ENCODE data around the gene SLC7A5.
"Not testable (repeated sequence)": the region's sequence is repeated elsewhere in the genome, so short reads cannot be mapped to it uniquely, and the experiment has no call there.

SLC7A5 gene

GRCh38 chr16:87818533-87819161 is 50.7 kb downstream of the SLC7A5 start:
- no peak for DNase-seq

DNA sequence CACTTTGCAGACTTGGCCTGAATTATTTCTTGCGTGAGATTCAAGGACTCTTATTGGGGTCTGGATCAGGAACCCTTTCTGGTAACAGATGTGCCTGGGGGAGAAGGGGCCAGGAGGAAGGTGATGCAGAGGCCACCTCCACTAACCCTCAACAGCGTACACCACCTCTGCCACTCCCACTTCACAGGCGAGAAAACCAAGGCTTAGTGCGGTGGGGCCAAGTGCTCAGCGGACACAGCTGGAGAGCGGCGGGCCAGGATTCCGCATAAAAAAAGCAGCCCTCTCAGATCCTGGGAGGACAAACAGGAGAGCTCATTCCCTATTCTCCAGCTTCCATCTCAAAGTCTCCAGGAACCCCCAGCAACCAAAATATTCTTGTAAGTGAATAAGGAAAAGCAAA is 51.4 kb downstream of the SLC7A5 start:
- DNase-seq: no peak

DNA sequence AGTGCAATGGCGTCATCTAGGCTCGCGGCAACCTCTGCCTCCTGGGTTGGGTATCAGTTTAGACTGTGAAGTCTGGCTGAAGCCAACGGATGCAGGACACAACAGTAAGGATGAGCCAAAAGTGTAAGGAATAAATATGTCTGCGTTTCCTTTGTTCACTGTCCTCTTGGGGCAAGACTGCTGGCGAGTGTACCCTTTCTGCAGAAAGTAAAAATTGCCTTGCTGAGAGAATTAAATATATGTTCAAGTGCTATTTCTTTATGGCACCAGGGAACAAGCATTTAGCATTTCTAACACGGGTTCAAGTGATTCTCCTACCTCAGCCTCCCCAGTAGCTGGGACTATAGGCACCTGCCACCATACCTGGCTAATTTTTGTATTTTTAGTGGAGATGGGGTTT is 51.9 kb downstream of the SLC7A5 start:
- DNase-seq: not testable (repeated sequence)

- DNase-seq: no peak
Measured at GRCh38 chr16:87816507-87817100, 52.7 kb downstream of the SLC7A5 start.

DNA sequence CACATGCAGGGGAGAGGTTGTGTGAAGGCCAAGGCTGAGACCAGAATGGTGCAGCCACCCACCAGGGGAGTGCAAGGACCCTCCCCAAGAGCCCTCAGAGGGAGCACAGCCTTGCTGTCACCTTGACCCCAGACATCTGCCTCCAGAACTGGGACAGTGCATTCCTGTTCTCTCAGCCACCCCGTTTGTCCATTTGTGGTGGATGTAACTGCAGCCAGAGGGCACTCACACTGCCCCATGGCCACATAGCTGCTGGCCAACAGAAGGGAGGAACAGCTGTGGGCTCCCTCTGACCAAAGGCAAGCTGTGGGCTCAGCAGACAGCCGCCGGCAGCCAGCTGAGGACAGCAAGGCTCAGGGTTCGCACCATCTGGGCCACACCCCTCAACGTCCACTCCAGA is 53.7 kb downstream of the SLC7A5 start:
- DNase-seq: no peak

DNA sequence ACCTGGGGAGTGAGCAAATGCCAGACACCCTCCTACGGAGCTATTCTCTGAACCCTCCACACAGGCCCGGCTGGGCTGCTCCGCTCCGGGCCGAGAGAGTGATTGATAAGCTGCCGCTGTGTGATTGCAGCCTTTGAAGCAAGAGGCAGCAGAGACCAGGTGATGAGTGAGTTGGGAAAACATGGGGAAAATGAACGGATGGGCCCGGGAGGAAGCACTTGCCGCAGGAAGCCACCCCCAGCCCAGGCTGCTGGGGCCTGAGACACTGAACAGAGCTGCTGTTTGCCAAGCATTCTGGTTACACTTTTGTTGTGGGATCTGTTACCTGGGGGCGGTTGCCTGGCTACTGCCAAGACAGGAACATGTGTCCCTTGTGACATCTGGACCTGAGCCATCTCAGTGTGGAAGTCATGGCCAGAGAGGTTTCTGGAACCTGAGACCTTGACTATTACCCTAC is 57.1 kb downstream of the SLC7A5 start:
- peak; percentile 61 for DNase-seq

DNA sequence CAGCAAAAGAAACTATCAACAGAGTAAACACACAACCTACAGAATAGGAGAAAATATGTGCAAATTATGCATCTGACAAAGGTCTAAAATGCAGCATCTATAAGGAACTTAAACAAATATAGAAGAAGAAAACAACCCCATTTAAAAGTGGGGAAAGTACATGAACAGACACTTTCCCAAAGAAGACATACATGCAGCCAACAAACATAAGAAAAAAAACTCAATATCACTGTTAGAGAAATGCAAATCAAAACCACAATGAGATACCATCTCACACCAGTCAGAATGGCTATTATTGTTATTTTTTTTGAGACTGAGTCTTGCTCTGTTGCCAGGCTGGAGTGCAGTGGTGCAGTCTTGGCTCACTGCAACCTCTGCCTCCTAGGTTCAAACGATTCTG is 57.9 kb downstream of the SLC7A5 start:
- DNase-seq: not testable (repeated sequence)

DNA sequence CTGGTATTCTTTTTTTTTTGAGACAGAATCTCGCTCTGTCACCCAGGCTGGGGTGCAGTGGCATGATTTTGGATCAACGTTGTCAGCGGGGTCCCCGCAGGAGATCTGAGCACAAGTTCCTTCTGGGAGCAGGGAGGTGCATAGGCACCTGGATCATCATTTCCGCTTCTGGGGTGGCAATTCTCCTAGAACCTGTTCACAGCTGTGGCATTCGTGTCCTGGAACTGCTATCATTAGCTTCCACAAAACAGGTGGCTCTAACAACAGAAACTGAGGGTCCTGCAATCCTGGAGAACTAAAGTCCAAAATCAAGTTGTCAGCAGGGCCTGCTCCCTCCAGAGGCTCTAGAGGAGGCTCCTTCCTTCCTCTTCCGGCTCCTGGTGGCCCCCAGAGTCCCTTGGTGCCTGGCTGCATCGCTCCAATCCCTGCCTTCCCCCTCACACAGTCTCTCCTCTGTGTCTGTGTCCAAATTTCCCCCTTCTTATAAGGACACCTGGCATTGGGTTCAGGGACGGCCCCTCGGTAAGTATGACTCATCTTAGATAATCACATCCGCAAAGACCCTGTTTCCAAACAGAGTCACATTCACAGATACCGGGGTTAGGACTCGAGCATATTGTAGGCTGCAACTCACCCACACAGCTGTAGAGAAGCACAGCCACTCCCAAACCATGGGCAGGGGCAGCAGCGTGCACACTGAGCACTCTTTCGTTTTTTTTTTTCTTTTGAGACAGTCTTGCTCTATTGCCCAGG is 60.0 kb downstream of the SLC7A5 start:
- DNase-seq: no peak

GRCh38 chr16:87808108-87808507 is 61.2 kb downstream of the SLC7A5 start:
- DNase-seq: no peak

DNA sequence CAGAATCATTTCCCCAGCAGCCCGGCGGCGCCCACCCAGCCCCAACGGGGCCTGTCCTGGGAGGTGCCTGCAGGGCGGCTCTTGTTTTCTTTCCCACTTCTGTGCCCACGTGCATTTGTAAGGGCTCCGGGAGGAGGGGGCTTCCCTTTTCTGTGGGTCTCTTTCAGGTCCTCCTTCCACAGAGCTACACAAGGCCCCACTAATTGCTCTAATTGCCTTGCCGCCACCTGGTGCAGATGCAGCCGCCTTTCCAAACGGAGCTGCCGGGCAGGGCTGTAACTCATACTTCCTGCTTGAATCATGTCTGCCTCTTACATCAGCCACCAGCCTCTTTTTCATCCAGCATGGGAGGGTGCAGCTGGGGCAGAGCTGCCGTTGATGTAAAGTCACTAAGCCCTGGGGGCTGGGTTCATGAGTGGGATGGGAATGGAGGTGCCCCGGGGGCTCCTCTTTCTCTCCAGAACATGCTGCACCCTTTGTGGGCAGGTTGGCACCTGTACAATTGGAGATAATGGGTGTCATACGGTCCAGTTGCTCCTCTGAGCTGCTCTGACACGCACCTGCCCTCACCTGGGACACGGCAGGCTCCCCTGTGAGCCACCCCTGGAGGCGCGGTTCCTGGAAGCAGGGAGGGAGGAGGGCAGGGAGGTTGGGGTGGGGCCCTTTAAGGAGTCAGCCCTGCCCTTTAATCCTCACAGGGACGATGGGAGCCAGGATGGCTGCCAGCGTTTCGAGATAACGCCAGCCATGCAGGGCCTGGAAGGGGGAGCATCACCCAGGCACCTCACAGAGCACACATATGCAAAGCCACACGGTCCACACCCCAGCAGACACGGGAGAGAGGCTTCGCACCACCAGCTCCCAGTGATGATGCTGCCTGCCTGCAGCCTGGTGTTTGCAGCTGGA is 62.4 kb downstream of the SLC7A5 start:
- peak; percentile 84 for DNase-seq

DNA sequence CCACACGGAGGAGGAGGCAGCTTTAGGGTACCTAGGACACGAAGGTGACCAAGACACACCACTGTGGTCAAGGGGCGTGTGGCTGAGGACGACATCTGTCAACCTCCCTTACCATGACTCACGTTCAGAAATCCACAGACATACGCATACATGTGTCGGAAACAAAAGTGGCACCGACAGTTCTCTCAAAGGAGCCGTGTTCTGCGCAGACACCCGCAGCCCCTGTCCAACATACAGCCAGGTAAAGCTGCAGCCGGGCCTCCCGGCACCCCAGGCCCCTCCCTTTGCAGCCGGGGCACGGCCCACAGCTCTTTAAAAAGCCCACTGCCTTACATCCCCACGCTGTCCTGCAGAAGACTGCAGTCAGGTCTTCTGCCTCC is 63.1 kb downstream of the SLC7A5 start:
- DNase-seq: no peak

- DNase-seq: no peak
Measured at GRCh38 chr16:87803385-87803784, 65.9 kb downstream of the SLC7A5 start.

- DNase-seq: no peak
Measured at GRCh38 chr16:87802670-87803069, 66.6 kb downstream of the SLC7A5 start.

GRCh38 chr16:87801679-87802259 is 67.5 kb downstream of the SLC7A5 start:
- no peak for DNase-seq

GRCh38 chr16:87800497-87800896 is 68.8 kb downstream of the SLC7A5 start:
- DNase-seq: no peak

- DNase-seq: no peak
Measured at GRCh38 chr16:87795336-87795735, 74.0 kb downstream of the SLC7A5 start.

DNA sequence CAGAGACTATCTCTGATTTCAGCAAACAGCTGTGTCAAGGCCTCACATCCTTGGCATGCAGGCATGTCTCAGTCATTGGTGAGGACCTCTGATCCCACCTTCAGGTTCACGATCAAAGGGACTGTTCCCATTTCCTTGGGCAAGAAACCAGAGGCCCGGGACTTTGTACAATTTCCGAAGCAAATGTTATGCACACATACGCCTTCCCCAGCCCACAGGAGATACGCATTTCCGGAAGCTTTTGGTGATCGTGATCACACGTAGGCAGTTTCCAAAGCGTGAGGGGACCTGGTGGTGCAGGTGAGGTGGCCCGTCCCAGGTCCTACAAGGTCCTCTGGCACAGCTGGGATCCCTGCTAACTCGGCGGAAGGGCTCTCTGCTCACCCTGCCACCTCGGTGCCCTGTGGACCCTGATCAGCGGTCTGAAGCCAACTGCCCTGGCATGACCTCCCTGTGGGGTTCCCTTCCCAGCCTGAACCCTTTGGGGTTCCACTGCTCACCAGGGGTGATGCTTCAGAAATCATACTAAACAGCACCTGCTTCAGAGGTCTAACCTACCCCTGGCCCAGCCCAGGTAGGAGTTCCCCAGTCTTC is 74.7 kb downstream of the SLC7A5 start:
- no peak for DNase-seq

- DNase-seq: no peak
Measured at GRCh38 chr16:87792205-87792565, 77.1 kb downstream of the SLC7A5 start.

- no peak for DNase-seq
Measured at GRCh38 chr16:87791295-87792204, 77.8 kb downstream of the SLC7A5 start.

DNA sequence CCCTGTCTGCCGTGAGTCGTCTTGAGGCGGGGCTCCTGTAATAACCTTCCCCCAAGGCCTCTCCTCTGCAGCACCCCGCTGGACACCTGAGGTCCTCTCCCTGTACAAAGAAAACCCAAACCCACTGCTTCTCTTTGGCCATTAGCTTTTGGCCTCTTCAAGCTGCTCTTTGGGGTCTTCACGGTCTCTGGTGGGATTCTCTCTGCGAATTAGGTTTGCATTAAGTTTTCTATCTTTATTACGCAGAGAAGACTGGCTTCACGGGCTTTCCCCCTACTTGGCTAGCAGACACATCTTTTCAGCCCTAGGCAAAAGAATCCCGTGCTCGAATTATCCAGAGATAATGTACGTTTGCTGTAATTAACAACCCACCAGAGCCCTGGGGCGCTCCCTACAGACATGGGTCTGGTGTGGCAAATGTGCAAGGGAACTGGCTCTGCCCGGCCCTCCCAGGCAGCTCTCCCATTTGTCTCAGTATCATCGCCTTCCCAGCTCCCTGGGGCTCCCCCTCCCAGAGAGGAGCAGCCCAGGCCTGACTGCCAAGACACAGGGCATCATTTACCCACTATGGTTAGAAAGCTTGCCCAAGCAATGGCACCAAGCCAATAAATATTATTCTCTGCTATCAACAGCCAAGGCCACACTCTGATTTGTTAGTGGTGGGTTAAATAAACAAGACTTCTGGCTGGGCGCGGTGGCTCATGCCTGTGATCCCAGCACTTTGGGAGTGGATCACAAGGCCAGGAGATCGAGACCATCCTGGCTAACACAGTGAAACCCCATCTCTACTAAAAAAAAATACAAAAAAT is 78.8 kb downstream of the SLC7A5 start:
- peak; percentile 53 for DNase-seq
